CD8-positive, alpha-beta memory T cell (primary cell): Measurements from ENCODE around the gene GFER. TPM values are rescaled to one million over a fixed set of nuclear protein-coding genes. Genes with fewer than 3 reads are reported as not detected.

Experiments used
- CTCF ChIA-PET: fragments of 350-600 bp; sonication (Branson Sonifier 250); formaldehyde crosslinking; loops from one replicate; lab custom pipeline; 2021; ENCODE audit warnings: antibody characterized with exemption; lab: Charles Lee
- POLR2A ChIA-PET: fragments of 350-600 bp; sonication (Branson Sonifier 250); formaldehyde crosslinking; loops from one replicate; lab custom pipeline; 2021; ENCODE audit warnings: antibody characterized with exemption; lab: Charles Lee
- DNase-seq, 5 donors: peaks; one replicate each; pipeline versions ENCODE4 v3.0.0 to v3.0.0-alpha.2; 2020 to 2022; ENCODE audit warnings: mixed read lengths in 1 of 5
- H3K27ac ChIP-seq: one replicate; pipeline ENCODE4 v1.7.0; 2013; ENCODE audit warnings: low read depth, mild to moderate bottlenecking, low read length, moderate library complexity
- H3K27me3 ChIP-seq: 2 replicates; pipeline ENCODE4 v1.7.0; 2013; ENCODE audit warnings: low read length, mild to moderate bottlenecking; ENCODE audit not compliant: insufficient read depth, poor library complexity, severe bottlenecking
- H3K36me3 ChIP-seq: 2 replicates; pipeline ENCODE4 v1.7.0; 2013; ENCODE audit warnings: mild to moderate bottlenecking, low read length, moderate library complexity; ENCODE audit not compliant: insufficient read depth
- H3K4me1 ChIP-seq: 2 replicates; pipeline ENCODE4 v1.7.0; 2013; ENCODE audit warnings: mild to moderate bottlenecking, low read length, moderate library complexity; ENCODE audit not compliant: insufficient read depth
- H3K4me3 ChIP-seq: 2 replicates; pipeline ENCODE4 v1.7.0; 2013; ENCODE audit warnings: mild to moderate bottlenecking, low read length
- H3K9me3 ChIP-seq: 2 replicates; pipeline ENCODE4 v1.7.0; 2013; ENCODE audit warnings: mild to moderate bottlenecking, low read length
- H3K27ac Mint-ChIP-seq, 8 donors: one replicate each; pipeline ENCODE4 v1.8.0; 2020 to 2021; ENCODE audit warnings: mixed read lengths in 8 of 8, mild to moderate bottlenecking in 6 of 8, inconsistent platforms in 3 of 8, moderate library complexity in 3 of 8
- H3K27me3 Mint-ChIP-seq, 2 donors: one replicate each; pipeline ENCODE4 v1.8.0; 2020 to 2021; ENCODE audit warnings: mixed read lengths in 2 of 2, mild to moderate bottlenecking in 1 of 2, moderate library complexity in 1 of 2
- H3K36me3 Mint-ChIP-seq, 3 donors: one replicate each; pipeline ENCODE4 v1.8.0; 2020 to 2021; ENCODE audit warnings: mixed read lengths in 3 of 3, inconsistent platforms in 1 of 3, mild to moderate bottlenecking in 1 of 3
- H3K4me1 Mint-ChIP-seq, 3 donors: one replicate each; pipeline ENCODE4 v1.8.0; 2020 to 2021; ENCODE audit warnings: mixed read lengths in 3 of 3, inconsistent platforms in 1 of 3, mild to moderate bottlenecking in 1 of 3
- H3K4me3 Mint-ChIP-seq, 7 donors: one replicate each; pipeline ENCODE4 v1.8.0; 2020 to 2021; ENCODE audit warnings: mixed read lengths in 7 of 7, mild to moderate bottlenecking in 6 of 7, moderate library complexity in 4 of 7, inconsistent platforms in 2 of 7
- H3K9me3 Mint-ChIP-seq, 5 donors: one replicate each; pipeline ENCODE4 v1.8.0; 2020 to 2022; ENCODE audit warnings: mixed read lengths in 5 of 5, mild to moderate bottlenecking in 3 of 5, moderate library complexity in 2 of 5, inconsistent platforms in 1 of 5
- polyA plus RNA-seq: library from polyadenylated mRNA; unstranded; fragments of 300-500 nt; fragmentation: Illumina TruSeq; gene quantifications from one replicate; pipeline ENCODE4 v1.2.3, GENCODE V29; 2021
- total RNA-seq, 2 experiments: library from RNA; stranded (reverse); gene quantifications; one replicate each; pipeline ENCODE4 v1.2.3, GENCODE V29; 2021

Gene GFER
- total and polyA plus RNA-seq, 3 experiments from 2014 or later, result 38.4 to 50.1 (median 41.7) TPM

DNA sequence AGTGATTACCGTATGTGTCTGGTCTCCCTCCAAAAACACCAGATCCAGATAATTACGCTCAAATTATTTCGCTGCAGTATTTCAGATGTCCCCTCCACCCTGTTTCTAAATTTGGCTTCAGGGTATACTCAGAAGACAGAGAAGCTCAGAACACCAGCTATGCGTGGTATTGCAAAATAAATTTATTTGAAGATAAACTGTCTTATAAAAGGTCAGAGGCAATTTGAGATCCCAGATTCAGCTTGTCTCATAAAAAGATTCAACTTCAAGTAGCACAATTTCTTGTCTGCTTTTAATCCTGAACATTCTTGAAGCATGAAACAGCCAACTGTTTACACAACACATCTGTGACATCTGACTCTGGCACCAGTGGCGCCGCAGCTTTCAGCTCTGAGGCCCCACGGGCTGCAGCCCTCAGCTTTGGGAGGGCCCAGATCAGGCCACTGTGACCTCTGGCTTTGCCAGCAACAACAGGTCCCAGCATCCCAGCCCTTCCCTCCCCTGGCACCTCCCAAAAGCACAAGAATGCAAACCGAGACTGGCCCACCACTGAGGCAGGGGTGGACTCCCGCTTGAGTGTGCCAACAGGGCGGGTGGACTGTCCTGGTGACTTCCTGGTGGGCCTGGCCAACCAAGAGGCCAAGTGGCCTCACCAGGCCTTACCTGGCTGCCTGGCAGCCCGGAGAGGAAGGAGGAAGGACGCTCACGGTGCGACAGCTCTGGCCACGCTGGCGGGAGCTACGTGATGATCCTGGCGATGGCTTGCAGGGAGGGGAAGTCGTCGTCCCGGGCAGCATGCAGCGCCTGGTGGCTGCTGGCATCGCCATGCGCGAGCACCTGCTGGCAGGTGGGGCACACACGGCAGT, 13.7 kb downstream of the GFER start:
- Mint-ChIP-seq H3K9me3 (no peaks in the 10 kb centered on the region), H3K4me3 (no peak overlapping the region), H3K27me3 (no peaks in the 10 kb centered on the region), H3K27ac (peak overlapping the region in 1 of 8 donors; percentile 3), H3K4me1 (peaks cover 0 to 13% (median 4%) of the 10 kb centered on the region in 3 donors), H3K36me3 (peaks cover 0 to 43% (median 3%) of the 10 kb centered on the region in 3 donors)
- Histone ChIP-seq H3K27ac (no peak overlapping the region), H3K9me3 (no peaks in the 10 kb centered on the region), H3K36me3 (peaks cover 12% of the 10 kb centered on the region), H3K4me1 (no peaks in the 10 kb centered on the region), H3K4me3 (no peak overlapping the region), H3K27me3 (no peaks in the 10 kb centered on the region)
- ChIA-PET POLR2A (no interaction called here), CTCF (interaction anchor here (1.1 to 1.2 kb wide), 2 partner anchors 16 to 143 kb away, joined by 3 to 4 read pairs; no protein-coding TSS in a partner anchor)
- DNase-seq, result no peak

DNA sequence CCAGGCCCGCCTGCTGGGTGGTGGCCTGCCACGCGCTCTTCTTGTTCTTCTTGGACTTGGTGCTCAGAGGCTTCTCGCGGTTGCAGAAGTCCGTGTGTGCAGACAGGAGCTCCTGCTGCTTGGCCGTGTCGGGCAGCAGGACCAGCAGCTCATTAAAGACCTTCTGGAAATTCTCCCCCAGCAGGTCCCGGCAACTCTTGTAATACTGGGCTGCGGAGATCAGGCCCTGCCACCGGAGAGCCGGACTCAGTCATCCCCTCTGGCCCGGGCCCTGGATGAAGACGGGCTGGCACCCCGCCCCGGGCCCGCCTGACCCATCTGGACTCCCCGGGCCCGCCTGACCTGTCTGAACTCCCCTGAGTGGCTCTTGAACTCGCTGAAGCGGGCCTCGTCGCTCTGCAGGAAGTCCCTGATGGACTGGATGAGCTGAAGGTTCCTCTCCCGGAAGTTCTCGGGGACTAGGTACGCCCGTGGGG, 14.4 kb downstream of the GFER start:
- no peaks in the 10 kb centered on the region for H3K9me3 Mint-ChIP-seq
- CTCF ChIA-PET, result interaction anchor here (1.1 to 1.2 kb wide), 2 partner anchors 15 to 142 kb away, joined by 3 to 4 read pairs; no protein-coding TSS in a partner anchor

DNA sequence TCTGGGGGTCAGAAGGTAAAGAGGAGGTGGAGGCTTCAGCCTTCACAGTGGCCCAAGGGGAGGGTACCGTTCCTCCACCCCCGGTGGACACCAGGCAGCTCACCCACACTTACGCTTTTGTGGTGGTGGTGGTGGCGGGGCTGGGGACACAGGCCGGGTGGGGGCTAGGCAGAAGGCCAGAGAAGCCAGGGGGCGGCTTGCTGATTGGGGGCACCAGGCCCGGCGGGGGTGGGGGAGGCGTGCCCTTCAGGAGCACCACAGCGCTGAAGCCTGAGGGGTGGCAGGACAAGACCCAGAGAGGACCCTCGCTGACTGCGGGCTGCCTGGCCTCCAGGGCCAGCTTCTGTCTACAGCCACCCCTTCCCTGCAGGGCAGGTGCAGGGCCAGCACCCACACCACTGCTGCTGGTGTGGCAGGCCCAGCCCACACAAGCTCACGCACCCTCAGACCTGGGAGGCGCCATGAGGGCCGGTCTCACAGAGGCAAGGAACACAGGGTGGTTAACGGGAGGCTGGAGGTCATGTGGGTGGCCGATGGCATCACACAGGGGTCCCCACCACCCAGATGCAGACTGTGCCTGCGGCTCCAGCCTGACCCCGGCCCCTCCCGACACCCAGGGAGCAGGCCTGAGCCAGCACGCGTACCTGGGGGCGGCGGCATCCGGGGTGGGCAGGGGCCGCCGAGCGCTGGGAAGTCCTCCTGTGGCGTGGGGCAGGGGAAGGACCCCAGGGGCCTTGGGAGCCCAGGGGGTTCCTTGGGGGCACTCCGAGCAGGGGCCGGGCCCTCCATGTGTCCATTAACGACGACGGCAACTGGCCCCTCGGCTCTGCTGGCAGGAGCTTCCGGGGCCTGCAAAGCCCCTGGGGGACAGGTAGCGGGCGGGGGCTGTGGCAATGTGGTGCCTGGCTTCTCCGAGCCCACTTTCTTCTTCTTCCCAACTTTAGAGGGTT, 15.1 kb downstream of the GFER start:
- H3K9me3 Mint-ChIP-seq, result no peaks in the 10 kb centered on the region
- H3K27ac ChIP-seq, result no peak overlapping the region
- no peak overlapping the region for H3K27ac Mint-ChIP-seq
- H3K4me3 ChIP-seq, result no peak overlapping the region
- peaks cover 0 to 43% (median 3%) of the 10 kb centered on the region in 3 donors for H3K36me3 Mint-ChIP-seq
- no peaks in the 10 kb centered on the region for H3K27me3 ChIP-seq
- H3K27me3 Mint-ChIP-seq, result no peaks in the 10 kb centered on the region
- H3K36me3 ChIP-seq, result peaks cover 12% of the 10 kb centered on the region
- peaks cover 0 to 11% (median 4%) of the 10 kb centered on the region in 3 donors for H3K4me1 Mint-ChIP-seq
- H3K9me3 ChIP-seq, result no peaks in the 10 kb centered on the region
- POLR2A ChIA-PET, result no interaction called here
- peaks cover 3% of the 10 kb centered on the region for H3K4me1 ChIP-seq
- CTCF ChIA-PET, result no interaction called here
- no peak for DNase-seq
- H3K4me3 Mint-ChIP-seq, result no peak overlapping the region

More for the DNA sequence above, 14.4 kb downstream of the GFER start:
- Mint-ChIP-seq H3K27ac (peak overlapping the region in 2 of 8 donors; percentile 64 to 76), H3K36me3 (peaks cover 0 to 43% (median 3%) of the 10 kb centered on the region in 3 donors), H3K4me1 (peaks cover 0 to 12% (median 4%) of the 10 kb centered on the region in 3 donors), H3K4me3 (no peak overlapping the region), H3K27me3 (no peaks in the 10 kb centered on the region)
- Histone ChIP-seq H3K4me1 (no peaks in the 10 kb centered on the region), H3K9me3 (no peaks in the 10 kb centered on the region), H3K27me3 (no peaks in the 10 kb centered on the region), H3K36me3 (peaks cover 12% of the 10 kb centered on the region), H3K27ac (no peak overlapping the region), H3K4me3 (no peak overlapping the region)
- DNase-seq, result no peak
- POLR2A ChIA-PET, result no interaction called here

DNA sequence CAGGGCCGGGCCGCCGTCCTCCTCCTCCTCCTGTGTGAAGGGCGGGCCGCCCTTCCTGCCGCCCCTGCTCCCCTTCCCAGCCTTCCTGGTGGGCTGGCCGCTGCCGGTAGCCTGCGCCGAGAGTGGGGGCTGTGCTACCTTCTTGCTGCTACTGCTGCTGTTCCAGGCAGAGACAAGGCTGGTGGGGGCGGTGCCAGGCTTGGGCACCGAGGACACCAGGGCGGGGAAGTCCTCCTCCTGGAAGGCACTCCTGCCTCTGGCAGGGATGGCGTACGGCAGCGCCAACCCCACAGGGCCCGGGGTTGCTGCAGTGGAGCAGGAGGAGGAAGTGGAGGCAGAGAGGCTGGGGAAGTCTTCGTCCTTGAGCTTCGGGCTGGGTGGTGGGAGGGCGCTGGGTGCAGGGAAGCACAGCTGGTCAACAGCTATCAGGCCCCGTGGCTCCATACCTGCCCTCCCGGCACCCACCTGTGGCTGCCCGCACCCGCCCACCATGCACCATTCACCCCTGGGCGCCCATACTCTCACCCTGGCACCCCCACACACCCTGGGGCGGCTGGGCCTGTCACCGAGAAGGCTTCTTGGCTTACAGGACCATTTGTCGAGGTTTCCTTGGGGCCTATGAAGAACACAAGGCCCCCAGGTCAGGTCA, 16.0 kb downstream of the GFER start:
- DNase-seq, result no peak
- Mint-ChIP-seq H3K4me1 (peaks cover 0 to 17% (median 4%) of the 10 kb centered on the region in 3 donors), H3K4me3 (no peak overlapping the region), H3K27ac (no peak overlapping the region), H3K36me3 (peaks cover 0 to 45% (median 3%) of the 10 kb centered on the region in 3 donors), H3K9me3 (no peaks in the 10 kb centered on the region), H3K27me3 (no peaks in the 10 kb centered on the region)
- Histone ChIP-seq H3K27ac (no peak overlapping the region), H3K4me3 (no peak overlapping the region), H3K4me1 (peaks cover 7% of the 10 kb centered on the region), H3K36me3 (peaks cover 12% of the 10 kb centered on the region), H3K9me3 (no peaks in the 10 kb centered on the region), H3K27me3 (no peaks in the 10 kb centered on the region)
- POLR2A ChIA-PET, result no interaction called here
- CTCF ChIA-PET, result no interaction called here

DNA sequence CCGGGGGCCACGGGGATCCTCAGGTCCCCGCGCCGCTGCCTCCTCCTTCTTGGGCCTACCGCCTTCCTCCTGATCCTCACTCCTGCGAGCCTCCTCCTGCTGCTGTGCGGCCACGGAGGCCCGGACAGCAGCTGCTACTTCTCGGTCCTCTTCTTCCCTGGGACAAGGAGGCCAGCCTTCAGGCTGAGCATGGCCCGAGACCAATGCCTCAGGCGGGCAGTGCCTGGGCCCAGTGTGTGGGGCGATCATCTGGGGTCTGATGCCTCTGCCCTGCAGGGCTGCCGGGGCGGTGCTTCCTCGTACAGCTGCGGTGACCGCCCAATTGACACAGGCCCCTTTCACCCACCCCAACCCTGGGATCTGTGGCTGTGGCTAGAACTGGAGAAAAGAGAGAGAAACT, 17.0 kb downstream of the GFER start:
- Histone ChIP-seq H3K4me1 (peaks cover 7% of the 10 kb centered on the region), H3K36me3 (peaks cover 12% of the 10 kb centered on the region), H3K9me3 (no peaks in the 10 kb centered on the region), H3K4me3 (no peak overlapping the region), H3K27me3 (no peaks in the 10 kb centered on the region), H3K27ac (no peak overlapping the region)
- Mint-ChIP-seq H3K36me3 (peaks cover 0 to 46% (median 3%) of the 10 kb centered on the region in 3 donors), H3K27ac (no peak overlapping the region), H3K4me1 (peaks cover 2 to 25% (median 5%) of the 10 kb centered on the region in 3 donors), H3K4me3 (no peak overlapping the region), H3K27me3 (no peaks in the 10 kb centered on the region), H3K9me3 (no peaks in the 10 kb centered on the region)
- no peak for DNase-seq
- CTCF ChIA-PET, result no interaction called here
- POLR2A ChIA-PET, result no interaction called here

DNA sequence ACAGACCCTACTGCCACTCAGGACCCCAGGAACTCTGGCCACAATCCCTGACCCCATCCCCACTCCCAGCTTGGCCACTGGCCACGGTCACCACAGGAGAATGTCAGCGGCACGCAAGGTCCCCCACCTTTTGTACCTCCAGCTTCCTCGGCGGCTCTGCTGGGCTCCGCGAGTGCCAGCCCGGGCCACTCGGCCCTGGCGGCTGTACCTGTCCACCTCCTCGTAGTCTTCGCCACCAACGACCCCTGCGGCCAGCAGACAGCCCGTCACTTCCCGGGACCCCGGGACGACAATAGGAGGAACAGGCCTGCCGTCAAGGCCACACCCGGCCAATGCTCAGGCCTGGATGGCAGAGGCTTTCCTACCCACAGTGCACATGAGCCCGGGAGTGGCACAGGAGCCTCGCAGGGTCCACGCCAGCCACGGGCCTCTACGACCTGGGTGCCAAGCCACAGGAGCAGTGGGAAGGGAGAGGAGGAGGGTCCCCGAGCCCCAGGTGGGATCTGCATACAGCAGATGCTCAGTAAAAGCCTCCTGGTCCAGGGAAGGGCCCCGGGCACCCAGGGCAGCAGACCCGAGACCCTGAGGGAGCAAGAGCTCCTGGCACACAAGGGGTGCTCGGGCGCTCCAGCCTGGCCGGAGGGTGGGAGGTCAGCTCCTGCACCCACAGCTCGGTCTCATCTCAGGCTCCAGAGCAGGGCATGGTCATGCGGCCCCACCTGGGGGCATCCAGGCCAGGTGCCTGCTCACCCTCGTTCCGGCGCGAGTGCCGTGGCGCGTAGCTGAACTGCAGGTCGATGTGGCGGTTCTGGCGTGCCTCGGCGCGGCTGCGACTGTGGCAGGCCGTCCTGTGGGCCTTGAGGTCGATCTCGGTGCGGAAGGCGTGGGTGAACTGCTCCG, 17.7 kb downstream of the GFER start:
- Histone ChIP-seq H3K9me3 (no peaks in the 10 kb centered on the region), H3K27ac (no peak overlapping the region), H3K27me3 (no peaks in the 10 kb centered on the region), H3K36me3 (peaks cover 12% of the 10 kb centered on the region), H3K4me3 (no peak overlapping the region), H3K4me1 (peaks cover 9% of the 10 kb centered on the region)
- peaks cover 0 to 49% (median 3%) of the 10 kb centered on the region in 3 donors for H3K36me3 Mint-ChIP-seq
- H3K27ac Mint-ChIP-seq, result no peak overlapping the region
- H3K4me1 Mint-ChIP-seq, result peaks cover 3 to 31% (median 5%) of the 10 kb centered on the region in 3 donors
- CTCF ChIA-PET, result no interaction called here
- no peak for DNase-seq
- POLR2A ChIA-PET, result no interaction called here
- no peaks in the 10 kb centered on the region for H3K27me3 Mint-ChIP-seq
- H3K9me3 Mint-ChIP-seq, result no peaks in the 10 kb centered on the region
- no peak overlapping the region for H3K4me3 Mint-ChIP-seq
